Measurements from ENCODE around the gene SLC39A11.

SLC39A11 gene

DNA sequence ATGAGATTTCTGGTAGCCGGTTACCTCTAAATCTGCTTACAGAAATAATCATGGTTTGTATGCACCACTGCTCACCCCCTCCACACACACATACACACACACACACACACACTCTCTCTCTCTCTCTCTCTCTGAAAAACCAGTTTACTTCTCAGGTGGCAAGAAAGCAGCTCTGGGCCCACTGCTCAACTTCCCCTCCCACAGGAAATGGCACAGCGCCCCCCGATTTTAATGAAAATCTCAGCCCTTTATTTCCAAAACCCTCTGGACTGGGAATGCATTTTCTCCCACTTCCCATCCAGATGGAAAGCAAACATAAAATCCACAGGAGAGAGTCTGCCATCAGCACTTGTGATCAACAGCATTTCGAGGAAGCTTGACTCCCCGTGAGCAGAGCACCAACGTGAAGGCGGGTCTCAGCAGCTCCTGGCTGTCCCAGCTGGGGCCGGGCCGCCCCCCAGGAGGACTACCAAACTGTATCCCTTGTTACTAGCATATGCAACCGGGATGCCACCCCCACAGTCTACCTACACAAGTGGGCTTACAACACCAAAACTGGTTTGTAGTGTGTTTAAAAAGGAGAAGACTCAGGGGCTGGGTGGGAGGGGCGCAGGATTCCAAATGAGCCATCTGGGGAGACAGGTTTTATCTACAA lies 121.1 kb downstream of the SLC39A11 start:
- FAIRE-seq = no peak

DNA sequence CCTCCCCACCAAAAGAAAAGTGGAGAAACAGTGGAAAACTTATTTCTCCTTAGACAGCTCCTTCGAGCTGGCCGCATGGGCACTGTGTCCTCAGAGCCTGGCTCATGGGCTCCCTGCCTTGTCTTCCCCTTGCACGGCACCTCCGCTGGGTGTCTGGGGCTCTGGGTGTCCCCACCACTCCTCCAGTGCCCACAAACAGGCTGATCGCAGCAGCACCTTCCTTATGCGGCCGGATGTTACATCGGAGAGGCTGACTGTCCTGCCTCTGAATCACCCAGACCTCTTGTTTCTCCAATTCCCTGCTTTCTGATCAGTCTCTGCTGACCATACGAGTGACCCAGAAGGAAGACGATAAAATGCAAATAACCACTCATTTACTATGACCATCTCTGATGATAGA lies 121.7 kb downstream of the SLC39A11 start:
- no peak for FAIRE-seq

DNA sequence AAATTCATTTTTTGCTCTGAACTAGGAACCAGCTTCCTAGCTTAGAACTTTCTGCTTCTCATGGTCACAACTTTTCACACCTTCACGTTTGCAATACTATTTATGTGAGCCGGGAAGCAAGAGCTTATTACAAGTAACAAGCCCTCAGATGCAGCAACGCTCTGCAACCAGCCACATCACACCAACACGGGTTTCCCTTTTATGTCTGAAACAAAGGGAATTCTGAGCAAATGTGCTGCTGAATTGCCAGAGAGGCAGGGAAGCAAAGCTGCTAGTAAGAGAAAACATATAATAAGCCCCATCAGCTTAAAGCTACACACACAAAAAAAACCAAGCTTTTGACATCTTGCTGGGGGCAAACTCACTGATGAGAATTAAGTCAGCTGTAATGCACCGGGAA lies 122.2 kb downstream of the SLC39A11 start:
- FAIRE-seq = no peak

DNA sequence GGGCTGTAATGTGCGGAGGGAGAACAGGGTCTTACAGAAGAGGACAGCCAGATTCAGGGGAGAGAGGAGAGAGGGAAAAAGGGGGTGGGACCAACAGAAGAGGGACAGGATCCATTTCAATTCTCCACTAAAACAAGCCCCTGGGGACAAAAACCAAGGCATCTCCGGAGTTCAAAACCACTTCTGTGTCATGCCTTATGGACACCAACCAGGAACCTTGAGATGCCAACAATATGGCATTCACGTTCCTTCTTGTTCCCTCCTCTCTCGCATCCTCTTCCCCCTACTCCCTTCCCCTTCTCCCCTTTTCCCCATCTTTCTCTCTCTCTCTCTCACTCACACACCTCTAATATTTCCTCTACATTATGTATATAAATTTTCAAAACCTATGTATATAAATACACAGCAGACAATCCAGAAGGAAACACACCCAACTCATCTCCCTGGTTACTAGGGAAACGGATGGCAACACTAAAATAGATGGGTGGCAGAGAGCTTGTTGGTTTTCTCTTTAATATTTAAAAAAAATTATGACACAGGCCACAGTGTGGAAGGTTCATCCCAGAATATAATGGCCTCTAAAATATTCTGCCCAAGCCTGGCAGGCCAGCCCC lies 123.1 kb downstream of the SLC39A11 start:
- FAIRE-seq = no peak

DNA sequence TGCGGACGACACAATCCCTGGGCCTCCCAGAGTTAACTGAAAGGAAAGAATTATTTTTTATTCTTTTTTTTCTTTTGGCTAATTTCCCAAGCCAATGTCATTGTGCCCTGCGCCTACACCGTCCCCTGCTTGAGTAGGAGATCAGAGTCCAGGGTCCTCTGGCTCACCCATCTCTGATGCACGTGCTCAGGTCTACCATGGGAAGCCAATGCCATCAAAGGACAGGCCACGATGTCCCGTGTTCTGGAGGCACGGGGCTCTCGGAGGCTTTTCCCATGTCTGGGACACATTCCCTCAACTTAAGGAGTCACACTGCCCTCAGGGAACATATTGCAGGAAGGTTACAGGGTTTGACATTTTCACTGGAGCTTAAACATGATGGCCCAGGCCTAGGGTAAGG lies 123.7 kb downstream of the SLC39A11 start:
- no peak for FAIRE-seq

DNA sequence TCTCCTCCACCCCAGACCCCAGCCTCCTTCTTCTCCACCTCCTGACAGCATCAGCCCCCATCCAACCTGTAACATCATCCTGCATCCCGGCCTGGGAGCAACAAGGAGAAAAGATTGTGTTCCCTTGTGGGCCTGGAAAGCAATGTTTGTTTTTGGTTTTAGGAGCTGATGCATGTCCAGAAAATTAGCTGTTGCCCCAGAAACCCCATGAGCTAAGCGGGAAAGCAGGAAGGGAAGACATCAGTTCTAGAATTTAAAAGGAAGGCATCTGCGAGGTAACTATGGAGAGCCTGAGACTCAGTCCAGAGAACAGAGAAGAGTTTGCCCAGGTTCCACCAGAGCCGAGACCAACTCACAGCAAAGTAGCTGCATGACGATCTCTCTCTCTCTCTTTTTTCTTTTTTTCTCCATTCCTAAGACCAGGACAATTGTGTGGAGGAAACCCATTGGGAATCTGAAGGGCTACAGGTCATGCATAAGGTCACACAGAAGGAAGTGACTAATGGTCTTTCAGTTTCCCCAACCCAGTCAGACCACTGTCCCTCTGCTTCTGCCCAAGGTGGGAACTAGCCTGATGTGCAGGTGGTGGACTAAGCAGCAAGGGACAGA lies 124.4 kb downstream of the SLC39A11 start:
- FAIRE-seq = no peak

DNA sequence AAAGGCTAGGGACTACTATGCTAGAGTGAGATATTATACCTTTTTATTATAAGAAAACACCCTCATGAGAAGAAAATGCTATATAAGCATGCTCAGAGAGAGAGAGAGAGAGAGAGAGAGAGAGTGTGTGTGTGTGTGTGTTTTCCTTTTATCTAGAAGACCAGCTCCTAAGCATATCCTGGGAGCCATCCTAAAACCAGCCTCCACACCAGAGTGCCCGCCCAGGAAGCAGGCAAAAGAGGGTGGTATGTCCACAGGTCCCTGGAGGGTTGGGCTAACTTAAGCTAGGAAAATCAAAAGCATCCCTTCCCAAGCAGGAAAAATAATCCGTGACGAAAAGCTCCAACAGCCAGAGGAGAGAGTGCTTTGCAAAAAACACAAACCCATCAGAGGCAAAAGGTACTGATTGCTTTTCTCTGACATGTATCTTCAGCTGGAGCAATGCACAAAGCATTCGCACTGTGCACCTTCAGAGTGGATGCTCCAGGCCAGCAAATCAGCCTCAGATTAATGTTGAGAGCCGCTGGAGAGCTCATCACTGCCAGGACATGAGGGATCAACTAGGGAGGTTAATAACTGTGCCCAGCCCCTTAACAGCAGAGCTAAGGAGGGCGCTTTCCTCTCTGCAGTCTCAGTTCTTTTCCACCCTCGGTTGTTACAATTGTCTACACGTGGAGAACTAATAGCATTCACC lies 125.1 kb downstream of the SLC39A11 start:
- FAIRE-seq = no peak

DNA sequence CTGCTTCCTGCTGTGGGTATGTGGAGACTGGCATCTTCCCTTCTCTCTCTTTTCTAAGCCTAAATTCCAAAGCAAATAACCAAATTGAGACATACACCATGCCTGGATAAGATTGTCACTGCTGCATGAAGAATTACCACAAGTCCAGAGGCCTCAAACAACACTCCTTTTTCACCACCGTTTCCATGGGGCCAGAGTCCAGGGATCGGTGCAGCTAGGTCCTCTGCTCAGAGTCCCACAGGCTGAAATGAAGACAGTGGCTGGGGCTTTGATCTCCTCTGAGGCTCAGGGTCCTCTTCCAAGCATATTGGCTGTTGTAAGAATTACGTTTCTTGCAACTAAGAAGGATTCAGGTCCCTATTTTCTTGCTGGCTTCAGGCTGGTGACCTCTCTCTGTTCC lies 130.4 kb downstream of the SLC39A11 start:
- no peak for FAIRE-seq

DNA sequence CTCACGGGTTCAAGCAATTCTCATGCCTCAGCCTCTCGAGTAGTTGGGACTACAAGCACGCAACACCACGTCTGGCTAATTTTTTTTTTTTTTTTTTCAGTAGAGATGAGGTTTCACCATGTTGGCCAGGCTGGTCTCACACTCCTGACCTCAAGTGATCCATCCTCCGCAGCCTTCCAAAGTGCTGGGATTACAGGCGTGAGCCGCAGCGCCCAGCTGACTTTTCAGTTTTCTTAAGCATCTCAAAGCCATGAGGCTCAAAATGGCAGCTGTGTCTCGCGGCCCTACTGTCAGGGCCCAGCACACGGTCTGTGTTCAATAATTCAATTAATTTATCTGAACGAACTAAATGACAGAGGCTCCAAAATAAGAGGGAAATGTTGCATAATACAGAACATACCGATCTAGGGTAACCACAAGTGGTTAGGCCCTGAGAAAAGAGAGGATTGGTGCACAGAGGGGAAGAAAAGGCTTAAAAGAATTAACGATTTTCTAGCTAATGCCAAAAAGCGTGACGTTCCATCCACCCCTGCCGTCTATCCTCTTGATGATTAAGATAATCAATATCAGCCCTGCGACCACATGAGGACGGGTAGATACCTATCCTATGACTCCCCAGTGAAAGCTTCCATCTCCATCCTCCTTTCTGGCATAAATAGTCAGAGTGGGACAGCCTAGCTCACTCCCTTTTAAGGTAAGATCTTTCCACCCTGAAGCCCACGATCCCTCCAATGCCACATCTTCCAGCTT lies 136.9 kb downstream of the SLC39A11 start:
- FAIRE-seq = no peak

DNA sequence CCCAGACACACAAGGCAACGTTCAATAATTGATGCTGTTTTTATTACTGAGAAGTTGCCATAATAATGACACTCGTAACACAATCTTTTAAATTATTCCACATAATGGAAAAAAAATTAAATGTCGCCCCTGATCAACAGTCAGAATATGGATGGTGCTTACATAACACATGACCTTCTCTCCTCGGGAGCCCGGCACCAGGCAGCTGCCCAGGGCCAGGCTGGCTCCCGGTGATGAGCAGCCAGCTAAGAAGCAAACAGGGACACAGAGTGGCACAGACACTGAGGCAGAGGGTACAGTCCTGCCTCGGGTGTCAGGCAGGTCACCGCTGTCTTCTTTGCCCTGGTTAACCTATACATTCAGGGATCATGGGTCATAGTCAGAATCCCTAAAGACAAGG lies 137.9 kb downstream of the SLC39A11 start:
- no peak for FAIRE-seq

DNA sequence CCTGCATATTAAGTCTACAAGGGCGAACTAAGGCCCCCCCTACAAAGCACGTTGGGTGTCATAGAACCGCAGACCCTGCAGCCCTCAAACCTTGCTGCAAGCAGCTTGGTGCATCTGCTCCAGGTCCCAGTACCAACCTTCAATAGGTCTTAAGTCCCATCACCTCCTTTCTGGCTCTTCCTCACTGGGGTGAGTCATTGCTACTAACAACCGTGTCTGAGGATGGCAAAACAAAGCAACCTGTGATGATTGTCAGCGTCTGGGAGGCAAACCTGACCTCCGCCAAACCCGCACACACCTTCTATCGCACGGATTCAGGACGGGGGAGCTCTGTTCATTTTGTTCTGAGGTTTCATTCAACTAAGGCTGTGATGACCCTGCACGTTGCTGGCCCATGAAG lies 138.9 kb downstream of the SLC39A11 start:
- FAIRE-seq = no peak

DNA sequence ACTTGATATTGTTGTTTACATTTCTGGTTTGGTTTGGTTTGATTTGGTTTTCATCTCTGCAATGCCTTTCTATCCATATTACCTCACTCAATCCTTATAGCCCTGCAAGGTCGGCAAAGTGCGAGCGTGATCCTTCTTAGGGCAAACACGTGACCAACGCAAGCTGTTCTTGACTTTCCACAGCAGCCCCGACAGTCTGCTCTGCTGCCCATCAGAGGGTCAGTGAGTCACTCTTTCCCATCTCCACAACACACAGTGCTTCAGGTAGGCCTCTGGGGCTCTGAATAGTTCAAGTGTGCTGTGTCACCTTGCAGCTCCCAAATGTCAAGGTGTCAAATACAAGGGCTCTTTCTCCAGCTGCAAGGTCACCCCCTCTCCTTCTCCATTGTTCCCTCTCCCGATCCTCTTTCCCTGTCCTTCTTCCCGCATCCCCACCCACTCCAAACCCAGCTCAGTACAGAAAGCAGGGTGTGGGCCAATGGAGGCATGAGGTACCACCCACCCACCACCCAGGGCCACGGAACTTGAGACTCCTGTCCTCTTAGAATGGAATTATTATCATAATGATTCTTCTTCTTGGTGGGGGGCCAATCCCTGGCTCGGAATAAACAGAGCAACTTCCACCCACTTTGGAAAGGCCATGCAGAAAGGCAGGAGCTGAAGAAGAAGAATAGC lies 139.7 kb downstream of the SLC39A11 start:
- FAIRE-seq = no peak

DNA sequence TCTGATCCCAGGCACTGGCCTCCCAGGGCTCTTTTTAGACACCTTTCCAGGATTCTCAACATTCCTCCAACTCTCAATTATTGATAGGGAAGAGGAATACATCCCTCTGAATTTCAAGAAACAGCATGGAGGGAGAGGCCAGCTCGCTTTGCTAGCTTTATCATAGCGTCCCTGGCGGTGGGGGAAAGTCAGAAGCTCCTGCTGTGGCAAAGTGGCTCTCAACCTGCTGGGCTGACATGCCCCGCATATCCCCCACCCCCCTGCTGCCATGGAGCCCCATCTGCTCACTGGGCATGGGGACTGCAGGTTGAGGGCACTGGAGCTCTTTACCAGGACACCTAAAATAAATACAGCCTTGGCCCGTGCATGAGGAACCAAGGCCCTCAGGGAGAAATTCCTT lies 140.3 kb downstream of the SLC39A11 start:
- FAIRE-seq = no peak

DNA sequence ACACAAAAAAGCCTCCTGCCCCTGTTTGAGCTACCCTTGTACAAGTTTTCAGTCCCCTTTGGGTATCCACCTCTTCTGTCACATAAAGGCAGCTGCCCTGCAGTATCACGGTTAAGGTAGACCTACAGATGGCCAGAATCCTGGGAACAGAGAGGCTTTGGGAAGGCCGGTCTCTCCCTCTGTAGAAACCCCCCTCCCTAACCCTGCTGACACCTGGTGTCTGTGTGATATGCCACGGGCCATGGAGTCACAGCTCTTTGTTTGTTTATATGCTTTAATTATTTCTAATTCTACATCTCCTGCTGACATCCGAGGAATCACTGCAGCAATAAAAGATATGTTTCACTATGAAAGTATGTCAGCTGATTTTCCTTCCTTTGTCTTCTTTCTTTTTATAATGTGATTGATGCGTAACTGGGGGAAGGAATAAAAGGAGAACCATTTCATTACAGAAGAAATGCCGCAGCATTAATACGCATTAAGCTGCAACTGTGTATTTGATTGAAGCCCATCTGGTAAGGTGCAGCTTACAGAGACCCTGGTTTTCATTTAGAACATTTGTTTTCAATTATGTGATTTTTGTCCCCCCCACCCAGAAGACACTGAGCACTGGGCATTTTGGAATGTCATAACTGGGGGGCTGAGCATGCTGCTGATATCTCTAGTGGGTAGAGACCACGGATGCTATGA lies 142.1 kb downstream of the SLC39A11 start:
- no peak for FAIRE-seq

DNA sequence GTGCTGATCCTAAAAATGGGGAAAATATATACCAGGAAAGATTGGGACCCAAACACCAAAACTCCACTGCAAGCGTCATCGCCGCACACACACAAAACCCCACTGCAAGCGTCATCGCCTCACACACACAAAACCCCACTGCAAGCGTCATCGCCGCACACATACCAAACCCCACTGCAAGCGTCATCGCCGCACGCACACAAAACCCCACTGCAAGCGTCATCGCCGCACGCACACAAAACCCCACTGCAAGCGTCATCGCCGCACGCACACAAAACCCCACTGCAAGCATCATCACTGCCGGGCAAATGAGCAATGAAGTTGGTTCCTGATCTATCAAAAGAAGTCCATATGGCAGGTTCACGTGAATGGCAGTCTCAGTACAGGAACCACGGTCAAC lies 144.4 kb downstream of the SLC39A11 start:
- no peak for FAIRE-seq

DNA sequence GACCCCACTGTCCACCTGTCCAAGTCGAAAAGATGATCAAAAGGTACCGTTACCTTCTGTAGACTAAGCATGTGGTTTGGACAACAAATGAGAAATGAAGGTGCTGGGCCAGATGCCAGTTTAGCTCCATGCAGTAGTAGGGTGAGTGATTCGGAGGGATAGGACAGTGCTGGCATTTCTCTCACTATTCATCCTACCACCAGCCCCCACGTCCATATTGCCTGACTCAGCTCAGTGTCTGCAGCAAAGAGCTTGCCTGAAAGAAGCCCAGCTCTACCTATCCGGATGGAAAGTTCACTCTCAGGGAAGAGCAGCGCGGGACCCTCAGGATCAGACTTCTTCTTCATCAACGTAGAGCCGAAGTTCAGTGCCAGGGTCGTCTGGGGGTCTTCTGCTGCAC lies 145.0 kb downstream of the SLC39A11 start:
- FAIRE-seq = no peak

DNA sequence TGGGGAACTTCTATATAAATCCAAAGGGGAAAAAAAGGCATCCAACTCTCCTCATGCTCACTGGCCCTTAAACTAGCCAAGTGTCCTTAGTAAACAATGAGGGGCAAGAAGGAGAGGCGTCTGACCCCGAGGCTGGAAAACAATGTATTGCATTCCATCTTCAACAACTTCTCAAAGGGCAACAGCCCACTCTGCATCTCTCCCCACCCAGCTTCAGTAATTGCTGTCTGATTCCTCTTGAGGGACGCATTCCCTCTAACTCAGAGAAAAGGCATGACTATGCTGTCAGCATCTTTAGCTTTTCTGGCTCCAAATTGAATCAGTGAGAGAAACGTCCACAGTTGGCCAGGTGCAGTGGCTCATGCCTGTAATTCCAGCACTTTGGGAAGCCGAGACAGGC lies 145.8 kb downstream of the SLC39A11 start:
- no peak for FAIRE-seq

DNA sequence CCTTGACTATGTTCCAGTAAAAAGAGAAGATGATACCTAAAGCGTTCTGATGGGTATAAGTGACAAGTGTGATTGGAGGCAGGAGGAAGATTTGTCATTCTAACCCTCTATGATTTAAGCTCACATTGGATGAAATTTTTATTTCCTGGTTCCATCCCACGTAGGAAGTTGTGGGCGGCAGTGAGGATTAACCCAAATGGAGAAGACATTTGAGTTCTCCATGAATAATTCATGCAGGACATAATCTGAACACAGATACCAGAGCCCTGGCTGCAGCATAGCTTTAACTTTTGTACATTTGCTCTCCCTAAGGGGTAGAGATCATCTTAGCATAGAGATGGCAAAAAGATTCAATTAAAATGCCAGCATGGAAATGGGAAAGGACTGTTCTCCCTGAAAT lies 146.3 kb downstream of the SLC39A11 start:
- FAIRE-seq = no peak

DNA sequence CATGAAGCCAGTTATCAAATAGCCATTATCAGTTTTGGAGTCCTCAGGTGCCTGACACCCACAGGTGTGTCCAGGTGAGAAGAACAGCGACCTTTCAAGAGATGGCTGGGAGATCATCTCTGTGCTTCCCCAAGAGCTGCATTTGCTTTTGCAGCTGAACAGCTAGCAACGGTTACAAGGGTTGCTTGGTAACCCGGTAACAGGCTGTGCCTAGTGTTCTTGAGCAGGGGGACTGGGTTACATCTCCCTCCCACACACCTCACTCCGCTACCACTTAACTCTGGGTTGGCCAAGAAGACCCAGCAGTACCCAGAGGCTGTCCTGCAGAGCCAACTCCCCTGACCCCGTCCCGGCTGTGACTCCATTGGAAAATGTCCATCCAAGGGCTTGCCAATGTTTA lies 147.0 kb downstream of the SLC39A11 start:
- no peak for FAIRE-seq

DNA sequence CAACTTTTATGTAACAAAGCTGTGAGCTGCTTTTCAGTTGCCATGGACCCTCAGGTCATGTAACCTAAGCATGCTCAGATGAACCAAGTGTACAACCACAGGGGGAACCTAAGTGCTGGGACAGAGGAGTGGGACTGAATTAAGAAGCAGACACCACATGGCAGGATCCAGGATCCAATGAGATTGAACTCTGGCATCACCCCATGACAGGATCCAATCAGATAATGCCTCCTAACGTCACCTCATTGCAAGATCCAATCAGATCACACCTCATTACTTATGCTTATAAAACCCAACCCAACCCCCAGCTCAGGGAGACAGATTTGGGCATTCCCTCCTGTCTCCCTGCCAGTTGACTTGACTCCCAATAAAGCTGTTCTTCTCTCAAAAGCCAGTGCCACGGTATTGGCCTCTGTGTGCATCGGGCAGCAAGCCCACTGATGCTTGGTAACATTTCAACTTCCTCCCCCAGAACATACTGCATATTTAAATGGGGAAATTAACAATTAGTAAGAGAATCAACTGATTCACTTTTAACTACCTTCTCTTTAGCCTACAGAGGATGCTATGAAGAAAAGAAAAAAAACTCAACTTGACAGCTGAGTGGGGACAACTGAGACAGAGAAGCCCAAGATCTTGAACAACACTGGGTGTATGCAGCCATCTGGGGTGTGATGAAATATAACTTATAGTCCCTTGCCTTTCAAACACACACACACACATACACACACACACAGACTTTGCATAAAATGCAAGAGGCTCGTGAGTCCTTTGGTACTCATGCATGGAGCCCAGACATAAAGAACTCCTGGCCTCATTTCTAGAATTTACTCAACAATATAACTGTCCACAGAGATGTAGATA lies 148.4 kb downstream of the SLC39A11 start:
- no peak for FAIRE-seq

DNA sequence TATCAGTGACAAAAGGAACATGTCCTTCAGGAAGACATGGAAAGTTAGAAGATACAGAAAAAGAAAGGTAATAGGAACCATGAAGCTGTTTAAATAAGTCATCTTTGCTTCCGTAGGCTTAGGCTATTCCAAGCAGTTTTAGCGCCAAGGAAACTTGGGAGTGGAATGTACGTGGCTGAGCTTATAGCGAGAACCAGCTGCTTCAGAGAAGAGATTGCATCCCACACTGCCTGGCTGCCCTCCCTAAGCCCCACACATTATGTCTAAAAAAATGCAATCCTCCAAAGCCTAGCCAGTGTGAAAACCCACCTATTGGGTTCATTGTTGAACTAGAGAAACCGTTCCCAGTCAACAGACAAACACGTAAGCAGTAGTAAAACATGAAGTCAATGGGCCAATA lies 149.9 kb downstream of the SLC39A11 start:
- FAIRE-seq = no peak

Data from A204.1 (cell line).